Right atrium auricular region (tissue), 2 donors: ENCODE measurements around the gene CENPT. TPM values are rescaled to one million over a fixed set of nuclear protein-coding genes. Genes with fewer than 3 reads are reported as not detected.
A peak's percentile ranks its signal among the peaks of the same experiment; 100 is the strongest.

Experiments used
- DNase-seq: peaks from one replicate; pipeline ENCODE4 v3.0.0-alpha.2; 2019; ENCODE audit warnings: low spot score
- H3K27ac ChIP-seq, 2 donors: fragments of 200-600 bp; sonication (generic); 1 replicate in 1 of 2; 2 replicates in 1 of 2; pipeline ENCODE4 v1.5.1; 2016 to 2019
- H3K27me3 ChIP-seq, 2 donors: fragments of 200-600 bp; sonication (generic); one replicate each; pipeline versions ENCODE4 v1.5.1 to v1.6.0; 2017 to 2019
- H3K36me3 ChIP-seq: fragments of 200-600 bp; sonication (generic); one replicate; pipeline ENCODE4 v1.5.1; 2016
- H3K4me1 ChIP-seq, 2 donors: fragments of 200-600 bp; sonication (generic); one replicate each; pipeline versions ENCODE4 v1.5.1 to v1.6.0; 2017 to 2019
- H3K4me3 ChIP-seq, 2 donors: fragments of 200-600 bp; sonication (generic); 1 replicate in 1 of 2; 2 replicates in 1 of 2; pipeline ENCODE4 v1.5.1; 2017 to 2019; ENCODE audit warnings: mild to moderate bottlenecking in 1 of 2, moderate library complexity in 1 of 2
- H3K9me3 ChIP-seq, 2 donors: fragments of 200-600 bp; sonication (generic); one replicate each; pipeline ENCODE4 v1.5.1; 2019
- CTCF ChIP-seq, 2 donors: fragments of 200-600 bp; sonication (generic); IDR thresholded peaks; one replicate each; pipeline ENCODE4 v1.5.1; 2019; ENCODE audit warnings: antibody characterized with exemption in 2 of 2
- total RNA-seq, 2 donors: library from RNA; depleted of rRNA; stranded (reverse); fragments of >200 nt; gene quantifications; one replicate each; pipeline ENCODE4 v1.1.0, GENCODE V29; 2016

CENPT gene
- total RNA-seq, 2 donors from 2014 or later: 8.7 to 19.1 TPM

DNA sequence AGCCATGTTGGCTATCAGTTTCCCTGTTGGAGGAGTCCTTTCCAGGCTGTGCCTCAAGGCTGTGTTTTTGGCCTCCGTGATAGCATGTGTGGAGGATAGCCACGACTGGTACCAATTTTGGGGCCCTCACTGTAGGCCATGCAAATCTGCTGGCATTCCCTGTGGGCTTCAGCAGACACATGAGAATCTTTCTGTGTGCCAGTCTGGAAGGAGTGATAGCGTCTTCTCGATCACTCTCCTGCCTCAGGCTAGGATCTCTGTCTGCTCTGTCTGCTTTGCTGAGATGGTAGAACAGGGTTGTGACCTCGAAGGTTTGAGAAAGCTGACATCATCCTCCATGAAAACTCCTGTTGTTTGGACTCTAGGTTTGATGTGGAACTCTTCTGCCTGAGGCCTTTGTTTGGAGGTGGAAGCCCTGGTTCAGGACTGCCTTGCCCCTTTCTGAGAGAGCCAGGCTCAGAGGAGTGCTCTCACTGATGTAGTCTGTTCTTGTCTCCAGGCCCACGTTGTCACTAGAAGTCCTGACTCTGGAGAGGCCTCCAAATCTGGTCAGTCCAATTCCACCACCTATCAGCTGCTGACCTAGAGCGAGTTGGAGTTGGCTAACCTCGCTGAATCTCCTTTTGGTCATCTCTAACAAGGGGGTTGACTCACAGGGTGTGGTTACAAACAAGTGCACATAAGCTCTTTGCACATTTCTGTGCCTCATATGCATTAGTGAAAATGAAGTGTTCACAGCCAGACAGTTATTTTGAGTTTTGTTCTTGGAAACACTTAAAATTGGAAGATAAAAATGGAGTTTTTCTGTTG lies 13.3 kb upstream of the CENPT start:
- no peaks in the 10 kb centered on the region for H3K27me3 ChIP-seq
- DNase-seq: peak; percentile 72
- peaks cover 0 to 83% of the 10 kb centered on the region in 2 donors for H3K4me1 ChIP-seq
- H3K4me3 ChIP-seq: no peak overlapping the region
- TF ChIP-seq CTCF (IDR thresholded peaks at IDR 0.05): no peak
- peaks cover 9% of the 10 kb centered on the region for H3K36me3 ChIP-seq
- peak overlapping the region; percentile 88 to 95 for H3K27ac ChIP-seq
- no peaks in the 10 kb centered on the region for H3K9me3 ChIP-seq

DNA sequence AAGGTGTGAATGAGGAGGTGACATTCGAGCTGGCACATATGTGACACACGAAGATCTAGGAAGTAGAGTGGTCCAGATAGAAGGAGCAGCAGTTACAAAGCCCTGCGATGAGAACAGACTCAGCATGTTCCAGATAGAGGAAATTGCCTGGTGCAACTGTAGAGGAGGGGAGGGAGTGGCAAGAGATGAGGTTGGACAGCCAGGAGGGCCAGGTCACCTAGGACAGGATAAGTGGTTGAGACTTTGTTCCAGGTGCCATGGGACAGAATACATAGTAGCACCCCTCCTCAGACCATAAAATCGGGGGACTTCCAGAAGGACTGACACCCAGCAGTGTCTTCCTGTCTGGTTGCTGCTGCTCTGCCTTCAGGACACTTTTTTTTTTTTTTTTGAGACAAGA lies 11.0 kb upstream of the CENPT start:
- no peak for DNase-seq
- no peaks in the 10 kb centered on the region for H3K36me3 ChIP-seq
- H3K9me3 ChIP-seq: no peaks in the 10 kb centered on the region
- H3K4me3 ChIP-seq: no peak overlapping the region
- H3K4me1 ChIP-seq: peaks cover 0 to 82% of the 10 kb centered on the region in 2 donors
- no peaks in the 10 kb centered on the region for H3K27me3 ChIP-seq
- H3K27ac ChIP-seq: peak overlapping the region; percentile 86 to 95
- no peak for TF ChIP-seq CTCF (IDR thresholded peaks at IDR 0.05)

DNA sequence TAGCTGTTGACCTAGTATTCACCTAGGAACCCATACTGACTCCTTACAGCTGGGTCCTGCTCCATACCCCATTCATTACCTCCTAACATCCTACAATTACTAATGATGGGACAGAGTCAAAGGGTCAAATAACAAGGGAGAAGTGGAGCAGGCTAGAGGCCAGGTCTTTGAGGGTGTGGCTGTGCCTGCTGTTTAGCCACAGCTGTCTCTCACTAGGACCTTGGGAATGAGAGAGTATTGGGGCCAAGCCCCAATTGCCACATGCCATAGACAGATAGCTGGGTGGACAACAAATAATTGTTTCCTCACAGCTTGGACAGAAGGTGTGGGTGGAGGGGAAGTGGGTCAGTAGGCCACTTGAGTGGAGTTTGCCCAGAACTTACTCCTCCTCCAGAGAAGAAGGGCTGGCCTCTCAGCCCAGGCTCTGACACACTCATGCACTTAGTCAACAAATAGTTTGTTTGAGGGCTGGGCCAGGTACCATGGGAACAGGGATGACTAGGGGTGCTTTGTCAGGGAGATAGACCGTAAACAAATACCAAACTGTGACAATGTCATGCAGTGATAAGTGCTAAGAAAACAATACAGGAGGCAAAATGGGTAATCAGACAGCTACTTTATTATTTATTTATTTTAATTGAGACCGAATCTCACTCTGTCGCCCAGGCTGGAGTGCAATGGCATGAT lies 10.2 kb upstream of the CENPT start:
- H3K4me1 ChIP-seq: peaks cover 0 to 76% of the 10 kb centered on the region in 2 donors
- DNase-seq: peak; percentile 97
- TF ChIP-seq CTCF (IDR thresholded peaks at IDR 0.05): no peak
- peak overlapping the region; percentile 86 to 95 for H3K27ac ChIP-seq
- no peaks in the 10 kb centered on the region for H3K36me3 ChIP-seq
- H3K9me3 ChIP-seq: no peaks in the 10 kb centered on the region
- H3K27me3 ChIP-seq: no peaks in the 10 kb centered on the region
- H3K4me3 ChIP-seq: no peak overlapping the region

DNA sequence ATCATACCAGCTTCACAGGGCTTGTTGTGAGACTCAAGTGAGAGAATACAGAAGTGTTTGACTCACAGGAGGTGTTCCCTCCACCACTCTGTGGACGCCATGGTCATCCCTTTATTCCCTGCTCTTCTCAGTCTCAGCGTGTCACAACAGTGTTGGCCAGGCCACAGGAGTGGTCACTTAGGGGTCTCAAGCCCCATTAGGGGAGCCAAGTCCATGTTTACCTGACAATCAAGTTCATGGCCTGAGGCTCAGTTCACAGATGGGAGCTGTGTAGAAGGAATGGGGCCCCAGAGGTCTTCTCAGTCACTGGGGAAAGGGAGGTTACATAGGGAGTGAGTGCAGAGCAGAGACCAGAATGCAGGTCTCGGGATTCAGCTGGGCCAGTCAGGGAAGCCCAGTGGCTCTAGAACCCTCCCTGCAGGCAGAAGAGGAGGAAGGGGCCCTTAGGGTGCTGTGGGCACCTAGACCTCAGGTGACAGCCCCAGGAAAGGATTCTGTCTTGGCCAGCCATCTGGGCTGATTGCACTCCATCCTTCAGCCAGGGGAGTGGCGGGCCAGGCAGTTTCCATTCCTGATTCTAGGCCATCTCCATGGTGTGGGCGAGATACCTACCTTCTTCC lies 9.5 kb upstream of the CENPT start:
- H3K27me3 ChIP-seq: no peaks in the 10 kb centered on the region
- TF ChIP-seq CTCF (IDR thresholded peaks at IDR 0.05): no peak
- no peak overlapping the region for H3K4me3 ChIP-seq
- H3K9me3 ChIP-seq: no peaks in the 10 kb centered on the region
- no peaks in the 10 kb centered on the region for H3K36me3 ChIP-seq
- H3K27ac ChIP-seq: peak overlapping the region; percentile 86 to 95
- peaks cover 0 to 69% of the 10 kb centered on the region in 2 donors for H3K4me1 ChIP-seq
- no peak for DNase-seq

- peak overlapping the region; percentile 86 to 95 for H3K27ac ChIP-seq
- no peaks in the 10 kb centered on the region for H3K27me3 ChIP-seq
- H3K4me1 ChIP-seq: peaks cover 0 to 57% of the 10 kb centered on the region in 2 donors
- DNase-seq: no peak
- no peak overlapping the region for H3K4me3 ChIP-seq
- TF ChIP-seq CTCF (IDR thresholded peaks at IDR 0.05): no peak
- no peaks in the 10 kb centered on the region for H3K9me3 ChIP-seq
- H3K36me3 ChIP-seq: no peaks in the 10 kb centered on the region
Measured at GRCh38 chr16:67855789-67856188, 8.3 kb upstream of the CENPT start.
